GM21528 (cell line): ENCODE results near the gene JAG1.

ENCODE experiments used
- ATAC-seq: cut with Tn5 transposase; IDR thresholded peaks from one replicate; pipeline ENCODE4 v1.9.1; 2021; ENCODE audit warnings: mild to moderate bottlenecking, moderate library complexity; ENCODE audit not compliant: unreplicated experiment, low FRiP score

Gene JAG1

DNA sequence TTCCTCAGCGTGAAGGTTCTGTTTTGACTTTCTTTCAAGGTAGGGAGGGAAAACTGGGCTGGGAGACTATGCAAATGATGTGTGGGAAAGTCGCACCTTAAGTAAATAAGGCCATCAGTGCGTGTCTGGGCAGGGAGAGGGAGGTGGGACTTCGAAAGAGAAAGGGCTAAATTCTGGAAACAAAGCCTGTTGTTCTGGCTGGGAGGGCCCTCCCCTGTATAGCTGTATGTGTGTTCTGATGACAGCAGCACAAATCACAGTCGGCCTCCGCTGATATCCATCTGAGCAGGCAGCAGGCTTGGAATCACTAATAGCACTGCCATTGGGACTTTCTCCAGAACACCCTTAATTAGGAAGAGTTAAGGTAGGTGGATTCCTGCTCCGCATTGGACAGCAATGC, 19.2 kb downstream of the JAG1 start:
- peak; percentile 62 for ATAC-seq

DNA sequence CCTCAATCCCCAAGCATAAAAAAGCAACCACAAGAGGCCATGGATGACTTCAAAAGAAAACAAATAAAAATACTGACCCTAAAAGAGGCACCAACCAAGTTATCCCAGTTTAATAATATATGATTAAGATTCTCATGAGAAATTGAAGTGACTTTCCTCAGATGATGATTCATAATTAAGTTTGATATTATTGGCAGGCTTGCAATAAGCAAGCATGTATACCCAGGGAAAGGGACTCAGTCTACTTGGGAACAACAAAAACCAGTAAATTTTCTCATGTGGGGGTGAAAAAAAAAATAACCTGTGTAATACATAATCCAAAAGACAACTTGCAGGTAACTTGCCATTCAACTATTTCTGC, 19.6 kb downstream of the JAG1 start:
- ATAC-seq, result no peak

DNA sequence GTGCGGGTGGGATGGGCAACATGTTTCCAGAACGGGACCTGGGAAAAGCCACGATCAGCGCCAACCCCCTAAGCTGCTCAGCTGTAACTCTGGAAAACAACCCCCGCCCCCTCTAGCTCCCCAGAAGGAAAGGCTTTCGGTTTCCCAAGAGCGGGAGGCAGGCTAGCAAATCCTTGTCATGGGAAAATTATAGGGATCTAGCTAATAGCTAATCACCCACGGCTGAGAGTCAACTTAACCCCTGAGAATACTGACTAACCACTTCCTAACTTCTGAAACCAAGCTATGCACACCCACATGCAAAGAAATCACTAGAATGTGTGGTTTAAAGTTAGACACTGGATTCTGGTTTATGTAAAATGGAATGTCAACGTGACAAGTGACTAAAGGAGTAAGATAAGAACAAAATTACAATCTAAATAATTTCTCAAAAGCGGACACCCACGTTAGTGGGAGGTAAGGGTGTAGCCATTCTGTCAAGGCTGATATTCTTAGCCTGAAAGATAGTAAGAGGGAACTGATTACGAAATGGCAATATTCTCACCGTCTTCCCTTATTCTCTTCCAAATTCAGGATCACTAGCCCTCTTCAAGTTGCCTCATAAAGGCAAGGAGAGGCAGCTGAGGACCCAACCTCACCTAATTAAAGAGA, 20.1 kb downstream of the JAG1 start:
- ATAC-seq, result peak; percentile 48

DNA sequence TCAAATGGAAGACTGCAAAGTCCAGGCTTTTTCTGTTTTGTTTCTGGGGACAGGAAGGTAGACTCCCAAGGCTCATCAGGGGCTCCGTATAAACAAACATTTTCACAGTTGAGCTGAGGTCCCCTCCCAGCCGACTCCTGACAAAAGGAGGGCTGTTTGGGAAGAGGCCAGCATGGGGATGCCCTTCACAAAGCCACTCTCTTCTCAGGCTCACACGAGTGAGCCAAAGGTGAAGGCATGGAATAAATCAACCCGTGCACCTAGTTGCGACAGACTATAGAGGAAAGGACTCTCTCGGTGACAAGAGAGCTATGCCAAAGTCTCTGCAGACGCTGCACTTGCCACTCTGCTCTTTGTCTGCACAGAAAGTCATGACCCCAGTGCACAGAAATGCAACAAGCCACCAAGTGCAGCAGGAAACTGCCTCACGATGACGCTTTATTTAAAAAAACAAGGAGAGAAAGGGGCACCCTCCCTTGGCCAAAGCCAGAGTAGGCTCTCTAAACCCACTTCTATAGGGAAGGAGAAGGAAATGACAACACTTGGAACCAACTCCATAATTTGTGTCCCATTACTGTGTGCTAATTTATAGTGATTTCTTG, 21.0 kb downstream of the JAG1 start:
- ATAC-seq, result no peak

DNA sequence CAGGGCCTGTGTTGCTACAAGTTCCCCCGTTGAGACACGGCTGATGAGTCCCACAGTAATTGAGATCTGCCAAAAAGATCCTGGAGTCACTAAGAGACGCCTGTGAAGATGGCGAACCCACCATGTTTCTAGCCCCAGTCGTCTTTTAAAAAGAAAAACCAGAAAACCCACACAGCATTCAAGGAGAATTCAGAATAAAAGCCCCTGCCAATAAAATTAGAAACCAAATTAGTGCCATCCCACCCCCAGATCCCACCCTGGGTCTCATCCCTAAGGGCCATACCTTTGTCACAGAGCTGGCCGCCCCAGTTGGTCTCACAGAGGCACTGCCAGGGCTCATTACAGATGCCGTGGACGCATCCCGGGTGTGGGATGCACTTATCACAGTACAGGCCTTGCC, 21.6 kb downstream of the JAG1 start:
- no peak for ATAC-seq

DNA sequence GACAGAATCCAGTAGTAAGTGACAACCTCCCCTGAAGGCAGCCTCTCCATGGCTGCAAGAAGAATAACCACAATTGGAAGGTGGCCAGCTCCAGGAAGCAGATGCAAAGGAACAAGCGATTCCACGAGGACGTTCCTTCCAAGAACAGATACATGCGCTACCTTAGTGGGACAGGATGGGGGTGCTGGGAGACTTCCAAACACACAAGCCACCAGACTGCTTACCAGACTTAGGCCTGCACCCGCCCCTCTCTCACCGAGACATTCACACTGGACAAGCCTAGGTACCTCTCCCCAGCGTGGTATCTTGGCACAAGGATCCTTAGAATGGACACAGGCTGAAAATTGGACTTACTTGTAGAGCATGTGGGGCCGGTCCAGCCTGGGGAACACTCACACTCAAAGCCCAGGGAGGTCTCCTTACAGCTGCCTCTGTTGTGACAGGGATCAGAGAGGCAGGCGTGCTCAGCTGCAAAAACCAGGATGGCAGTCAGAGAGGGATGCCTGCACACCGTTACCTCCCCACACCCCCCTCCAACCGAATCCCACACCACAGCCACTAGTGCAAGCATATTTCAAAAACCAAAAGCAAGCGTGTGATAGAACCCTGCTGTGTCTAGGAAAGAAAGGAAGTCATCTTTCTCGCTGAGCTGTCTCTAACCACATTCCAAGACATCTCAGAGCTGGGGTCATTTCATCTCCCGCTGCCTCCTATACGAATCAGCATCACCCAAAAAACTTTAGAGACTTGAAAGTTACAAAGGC, 22.4 kb downstream of the JAG1 start:
- ATAC-seq, result no peak

DNA sequence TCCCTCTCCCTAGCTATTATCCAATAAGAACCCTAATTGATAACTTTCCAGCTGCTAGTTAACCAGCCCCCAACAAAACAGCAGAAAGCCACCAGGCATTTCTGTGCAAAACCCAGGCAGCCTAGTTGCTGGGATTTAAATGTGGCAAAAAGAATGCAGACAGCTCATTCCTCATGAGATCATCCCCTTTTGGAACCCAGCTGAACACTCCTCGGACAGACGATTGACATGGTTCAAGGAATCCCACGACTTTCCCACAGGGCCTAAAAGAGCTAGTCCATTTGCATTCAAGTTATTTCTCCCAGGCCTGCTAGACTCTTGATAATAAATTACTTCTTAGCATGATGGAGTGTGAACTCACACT, 24.0 kb downstream of the JAG1 start:
- ATAC-seq, result no peak

DNA sequence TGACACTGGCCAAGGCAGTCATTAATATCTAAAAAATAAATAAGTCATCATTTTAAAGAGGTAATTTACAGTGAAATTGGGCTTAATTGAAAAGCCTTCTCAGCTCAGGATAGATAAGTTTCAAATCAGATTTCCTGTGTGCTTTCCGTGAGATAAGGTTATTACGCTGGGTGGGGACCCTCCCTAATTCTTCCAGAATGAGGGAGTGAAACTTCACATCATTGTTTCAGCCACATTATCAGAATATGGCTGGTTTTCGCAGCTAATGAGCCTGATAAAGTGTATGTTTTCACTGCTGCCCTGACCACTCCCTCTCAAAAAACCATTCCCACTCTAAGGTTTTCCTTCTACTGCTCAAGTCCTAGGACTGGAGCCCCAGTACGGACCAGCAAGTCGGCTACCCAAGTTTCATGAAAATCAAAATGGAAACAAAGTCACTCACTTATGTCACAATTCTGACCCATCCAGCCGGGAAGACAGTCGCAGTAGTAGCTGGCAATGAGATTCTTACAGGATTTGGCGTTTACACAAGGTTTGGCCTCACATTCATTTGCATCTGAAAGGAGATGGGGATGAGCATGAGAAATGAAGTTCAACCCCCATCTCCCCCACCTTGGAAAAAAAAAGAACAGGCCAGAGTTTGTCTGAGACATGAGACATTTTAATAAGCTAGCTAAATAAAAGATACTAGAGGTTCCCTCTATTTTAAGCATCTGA, 24.6 kb downstream of the JAG1 start:
- ATAC-seq, result no peak

DNA sequence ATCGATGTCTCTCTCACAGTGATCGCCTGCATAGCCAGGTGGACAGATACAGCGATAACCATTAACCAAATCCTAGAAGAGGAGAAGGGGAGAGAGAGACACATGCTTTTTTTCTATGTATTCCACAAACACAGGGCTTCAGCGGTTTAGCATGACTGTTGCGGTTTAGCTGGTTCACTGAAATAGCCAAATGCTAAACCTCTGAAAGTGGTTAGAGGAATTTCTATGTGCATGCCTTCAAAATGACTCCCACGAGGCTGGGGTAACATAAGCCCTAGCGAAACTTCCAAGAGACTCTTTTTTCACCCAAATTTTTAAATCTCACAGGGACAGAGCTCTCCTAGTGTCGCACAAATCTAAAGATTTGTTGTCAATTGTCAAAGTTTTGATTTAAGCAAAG, 25.1 kb downstream of the JAG1 start:
- no peak for ATAC-seq

DNA sequence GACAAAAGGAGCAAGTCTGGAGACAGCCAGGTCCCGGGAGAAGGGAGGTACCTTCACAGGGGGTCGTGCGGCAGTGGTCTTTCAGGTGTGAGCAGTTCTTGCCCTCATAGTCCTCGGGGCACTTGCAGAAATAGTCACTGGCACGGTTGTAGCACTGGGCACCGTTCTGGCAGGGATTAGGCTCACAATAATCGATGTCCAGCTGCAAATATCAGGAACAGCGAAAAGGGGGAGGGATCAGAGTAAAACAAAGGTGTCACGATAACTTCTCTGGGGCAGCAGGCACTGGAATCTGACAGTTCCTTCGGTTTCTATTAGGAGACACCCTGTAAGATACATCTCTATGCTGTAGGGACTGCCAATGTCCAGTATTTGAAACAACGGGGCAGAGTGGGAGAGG, 25.9 kb downstream of the JAG1 start:
- ATAC-seq, result no peak

DNA sequence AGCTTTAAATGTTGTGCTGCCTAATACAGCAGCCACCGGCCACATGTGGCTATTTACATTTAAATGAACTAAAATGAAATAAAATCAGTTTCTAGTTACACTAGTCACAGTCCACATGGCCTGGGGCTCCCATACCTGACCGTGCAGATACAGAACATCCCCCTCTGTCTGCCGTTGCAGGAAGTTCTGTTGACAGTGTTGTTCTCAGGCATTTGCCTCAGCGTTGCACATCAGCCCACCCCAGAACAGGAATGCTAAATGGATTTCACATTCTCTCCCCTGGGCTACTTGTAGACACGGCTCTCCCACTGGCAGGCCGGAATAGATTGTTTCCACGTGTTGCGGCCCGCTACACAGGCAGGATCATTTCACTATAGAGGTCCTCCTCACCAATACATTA, 26.3 kb downstream of the JAG1 start:
- no peak for ATAC-seq

DNA sequence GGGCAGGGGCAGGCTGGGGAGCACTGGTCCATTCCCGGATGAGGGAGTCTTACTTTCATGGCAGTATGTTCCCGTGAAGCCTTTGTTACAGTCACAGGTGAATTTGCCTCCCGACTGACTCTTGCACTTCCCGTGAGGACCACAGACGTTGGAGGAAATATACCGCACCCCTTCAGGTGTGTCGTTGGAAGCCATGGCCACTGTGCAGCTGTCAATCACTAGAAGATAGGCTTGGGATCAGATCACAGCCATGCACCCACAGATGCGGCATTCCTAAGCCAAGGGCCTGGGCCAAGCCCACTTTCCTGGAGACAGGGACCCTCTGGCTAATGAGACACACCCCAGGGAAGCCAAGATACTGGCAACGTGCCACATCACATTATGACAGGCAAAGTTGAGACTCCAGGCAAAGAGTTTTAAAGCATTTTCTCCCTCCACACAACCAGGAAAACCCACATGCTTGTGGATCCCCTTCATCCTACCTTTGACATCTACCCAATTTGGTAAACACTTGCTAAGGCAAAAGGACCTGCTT, 26.8 kb downstream of the JAG1 start:
- no peak for ATAC-seq

DNA sequence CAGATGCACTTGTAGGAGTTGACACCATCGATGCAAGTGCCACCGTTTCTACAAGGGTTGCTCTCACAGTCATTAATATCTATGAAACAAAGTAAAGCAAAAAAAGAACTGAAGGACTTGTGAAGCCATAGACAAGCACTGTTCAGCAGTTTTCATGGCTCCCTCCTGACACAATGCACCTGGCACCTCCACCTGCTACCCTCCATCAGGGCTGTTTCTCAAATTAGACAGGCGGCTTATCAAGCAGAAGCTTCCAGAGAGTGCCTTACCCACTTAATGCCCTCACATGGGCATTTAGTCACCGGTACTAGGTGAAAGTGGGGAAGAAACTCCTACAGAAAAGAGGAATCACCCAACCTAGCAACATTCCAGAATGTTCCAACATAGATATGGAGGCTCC, 27.8 kb downstream of the JAG1 start:
- no peak for ATAC-seq

DNA sequence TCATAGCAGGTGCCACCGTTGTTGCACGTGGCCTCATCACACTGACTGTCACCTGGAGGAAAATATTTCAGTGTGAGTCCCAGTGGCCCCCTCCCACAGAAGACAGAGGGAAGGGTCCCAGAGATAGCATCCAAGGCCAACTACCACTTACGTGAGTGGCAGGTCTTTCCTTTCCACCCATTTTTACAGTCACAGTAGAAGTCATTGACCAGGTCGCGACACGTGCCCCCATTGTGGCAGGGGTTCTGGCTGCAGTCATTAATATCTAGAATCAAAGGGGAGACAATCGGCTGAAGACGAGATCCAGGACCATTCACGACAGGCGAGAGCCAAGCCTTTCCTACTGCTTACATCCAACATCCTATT, 28.6 kb downstream of the JAG1 start:
- ATAC-seq, result no peak

DNA sequence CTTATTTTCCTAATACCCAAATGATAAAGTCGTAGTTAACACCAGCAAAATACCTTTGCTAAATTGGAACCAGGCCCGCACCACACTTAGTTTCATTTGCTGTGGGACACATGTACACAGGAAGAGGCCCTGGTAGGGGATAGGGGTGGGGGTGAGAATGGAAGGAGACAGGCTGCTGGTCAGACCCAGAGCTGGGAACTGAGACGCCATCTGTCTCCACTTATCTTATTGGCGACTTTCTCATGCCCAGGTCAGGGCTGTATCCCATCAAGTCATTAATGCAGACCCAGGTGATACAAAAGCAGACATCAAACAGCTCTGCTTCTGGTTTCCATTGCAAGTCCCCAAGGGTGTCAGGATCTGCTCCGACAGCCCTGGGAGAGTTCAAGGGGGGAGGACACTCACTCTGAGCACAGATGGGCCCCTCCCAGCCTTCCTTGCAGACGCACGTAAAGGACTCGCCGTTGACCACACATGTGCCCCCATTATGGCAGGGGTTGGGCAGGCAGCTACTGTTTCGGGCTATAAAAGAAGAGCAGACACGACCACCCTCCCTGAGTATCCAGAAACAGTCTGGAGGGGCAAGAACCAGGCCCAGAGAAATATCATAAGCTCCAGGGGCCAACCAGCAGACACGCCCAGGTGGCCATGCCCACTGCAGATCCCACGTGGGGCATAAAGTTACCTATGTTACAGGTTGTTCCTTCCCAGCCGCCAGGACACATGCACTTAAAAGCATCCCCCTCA, 29.2 kb downstream of the JAG1 start:
- peak; percentile 68 for ATAC-seq

DNA sequence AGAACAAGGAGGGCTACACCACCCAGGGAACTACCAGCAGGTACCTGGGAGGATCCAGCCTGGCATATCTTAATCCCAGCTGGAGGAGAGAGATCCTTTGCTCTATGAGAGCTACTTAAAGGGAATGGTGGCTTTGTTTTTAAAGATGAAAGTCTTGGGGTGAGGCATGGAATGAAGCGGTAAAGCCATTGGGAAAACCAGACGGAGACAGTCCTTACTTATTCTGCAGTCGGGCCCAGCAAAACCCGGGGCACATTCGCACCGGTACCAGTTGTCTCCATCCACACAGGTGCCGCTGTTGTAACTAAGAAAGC, 30.3 kb downstream of the JAG1 start:
- no peak for ATAC-seq

DNA sequence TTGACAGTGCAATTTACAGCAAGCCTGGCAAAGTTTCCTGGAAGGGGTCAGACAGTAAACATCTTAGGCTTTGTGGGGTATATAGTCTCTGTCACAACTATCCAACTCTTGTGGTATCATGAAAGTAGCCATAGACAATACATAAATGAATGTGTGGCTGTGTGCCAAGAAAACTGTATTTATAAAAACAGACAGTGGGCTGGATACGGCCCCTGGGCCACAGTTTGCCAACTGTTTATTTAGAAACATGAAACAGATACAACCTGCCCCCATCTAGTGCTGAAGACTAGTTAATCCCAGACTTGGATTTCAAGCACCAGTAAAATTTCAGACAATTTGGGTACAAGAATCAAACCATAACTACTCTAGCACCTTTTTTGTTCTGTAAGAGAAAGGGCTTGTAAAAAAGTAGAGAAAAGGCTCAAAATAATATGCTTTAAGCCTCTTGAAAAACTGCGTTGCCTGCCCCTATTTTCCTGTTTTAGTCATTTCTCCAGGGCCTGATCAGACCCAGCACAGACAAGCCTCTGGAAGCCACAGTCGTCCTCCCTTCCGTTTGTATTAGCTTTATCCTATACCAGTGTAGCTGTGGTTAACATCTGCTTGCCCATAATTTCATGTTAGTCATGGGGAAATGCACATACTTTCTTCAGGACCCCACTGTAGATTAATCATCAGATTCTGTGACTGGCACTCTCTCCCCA, 30.8 kb downstream of the JAG1 start:
- ATAC-seq, result no peak

DNA sequence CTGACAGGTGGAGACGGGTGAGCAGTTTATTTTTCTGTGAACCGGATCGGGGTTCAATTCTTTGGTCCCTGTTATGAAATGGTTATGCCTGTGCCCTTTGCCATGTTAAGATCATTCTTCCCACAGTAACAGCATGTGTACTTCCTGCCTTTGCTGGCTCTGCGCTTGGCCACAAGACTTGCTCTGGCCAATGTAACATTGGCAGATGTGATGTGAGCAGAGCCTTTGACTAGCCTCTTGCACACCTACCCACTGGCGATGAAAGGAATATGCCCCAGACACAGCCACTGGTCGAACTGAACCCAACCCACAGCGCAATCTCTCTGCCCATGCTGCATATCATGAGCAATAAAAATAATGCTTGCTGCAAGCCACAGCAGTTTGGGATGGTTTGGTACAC, 31.9 kb downstream of the JAG1 start:
- no peak for ATAC-seq

DNA sequence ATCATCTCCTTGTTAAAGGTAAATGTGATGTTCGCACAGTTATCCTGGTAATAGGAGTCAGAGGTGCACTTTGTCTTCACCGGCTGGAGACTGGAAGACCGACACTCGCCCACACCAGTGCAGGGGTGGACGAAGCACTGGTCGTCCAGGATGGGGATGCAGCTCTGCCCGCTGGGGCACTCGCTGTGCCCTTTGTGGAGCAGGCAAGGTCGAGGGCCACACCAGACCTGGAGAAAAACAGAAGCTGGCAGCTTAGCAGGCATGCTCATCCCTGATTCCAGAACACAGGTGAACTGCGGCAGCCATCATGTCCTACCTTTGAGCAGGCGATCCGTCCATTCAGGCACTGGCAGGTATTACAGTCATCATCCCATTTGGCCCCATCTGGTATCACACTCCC, 32.3 kb downstream of the JAG1 start:
- ATAC-seq, result no peak

DNA sequence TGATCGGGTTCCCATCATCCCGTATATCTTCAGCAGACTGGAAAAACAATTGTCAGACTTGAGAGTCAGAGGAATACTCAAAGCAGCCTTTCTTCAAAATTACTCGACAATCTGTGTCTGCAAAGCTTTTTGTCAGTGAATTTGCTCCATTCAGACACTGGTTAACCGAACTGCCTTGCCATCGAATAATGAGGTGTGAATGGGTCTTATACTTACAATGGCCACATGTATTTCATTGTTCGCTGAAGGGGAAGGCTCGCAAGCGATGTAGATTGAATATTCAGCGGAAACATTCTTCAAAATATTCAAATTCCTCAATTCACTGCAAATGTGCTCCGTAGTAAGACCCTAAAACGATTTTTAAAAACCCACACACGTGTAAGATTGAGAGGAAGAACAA, 32.9 kb downstream of the JAG1 start:
- ATAC-seq, result no peak
